Adipose tissue (tissue), 3 donors: ENCODE measurements around the gene TTF1. TPM values are rescaled to one million over a fixed set of nuclear protein-coding genes. Genes with fewer than 3 reads are reported as not detected.

Experiments
- H3K27ac ChIP-seq: one replicate; pipeline ENCODE4 v1.5.1; 2013; ENCODE audit warnings: low read depth, low read length
- WGBS, 3 donors: extraction: QIAGEN DNeasy Blood & Tissue Kit; methylation state at CpG; one replicate each; pipeline ENCODE4 v1.1.7; 2013; 5-methylcytosine and 5-hydroxymethylcytosine counted together
- polyA plus RNA-seq, 3 donors: library from polyadenylated mRNA; stranded (reverse); fragments of 200-250 nt; gene quantifications; one replicate each; pipeline ENCODE4 v1.2.3, GENCODE V29; 2013
- donor health status: healthy with polysubstance abuse.
- donor health status: Bipolar disorder and iron deficiency.
- donor health status: healthy.

TTF1 gene
- polyA plus RNA-seq, 3 donors = 8.8 to 11.5 (median 11.3) TPM

DNA sequence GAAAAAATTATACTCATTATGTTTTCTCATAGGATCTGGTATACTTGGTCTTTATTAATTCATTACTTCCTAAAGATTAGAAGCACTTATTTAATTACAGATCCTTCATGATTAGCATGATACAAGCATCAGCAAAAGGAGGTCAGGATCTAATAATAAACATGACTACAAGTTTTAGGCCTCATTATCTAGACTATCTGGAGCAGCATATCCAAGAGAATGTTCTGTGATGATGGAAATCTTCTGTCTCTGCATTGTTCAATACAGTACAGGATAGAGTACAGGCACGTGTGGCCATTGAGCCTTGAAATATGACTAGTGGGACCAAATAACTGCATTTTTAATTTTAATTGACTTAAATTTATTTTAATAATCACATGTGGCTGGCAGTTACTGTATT lies 73.1 kb downstream of the TTF1 start:
- 91 to 94% (median 92%) methylated on average over 1 of the region's 1 CpG for WGBS, 3 donors
- H3K27ac ChIP-seq = no peak overlapping the region

DNA sequence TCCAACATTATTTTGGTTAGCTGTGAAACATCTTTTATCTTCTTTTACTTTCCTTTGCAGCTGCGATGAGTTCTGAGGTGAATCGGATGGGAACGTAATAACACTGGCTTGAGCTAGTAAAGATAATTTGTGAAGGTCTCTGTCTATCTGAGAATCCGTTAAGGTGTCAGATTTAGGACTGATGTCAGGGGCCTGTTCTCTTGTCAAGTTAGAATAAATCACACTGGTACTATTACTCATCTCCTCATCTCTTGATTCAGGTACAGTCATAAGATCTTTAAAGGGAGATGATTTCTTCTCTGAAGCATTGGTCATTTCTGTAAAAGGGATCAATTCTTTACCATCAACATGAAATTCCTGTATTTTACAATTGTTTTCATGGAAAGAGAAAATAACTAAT lies 78.1 kb downstream of the TTF1 start:
- 97 to 98% (median 97%) methylated on average over 4 of the region's 4 CpGs for WGBS, 3 donors

DNA sequence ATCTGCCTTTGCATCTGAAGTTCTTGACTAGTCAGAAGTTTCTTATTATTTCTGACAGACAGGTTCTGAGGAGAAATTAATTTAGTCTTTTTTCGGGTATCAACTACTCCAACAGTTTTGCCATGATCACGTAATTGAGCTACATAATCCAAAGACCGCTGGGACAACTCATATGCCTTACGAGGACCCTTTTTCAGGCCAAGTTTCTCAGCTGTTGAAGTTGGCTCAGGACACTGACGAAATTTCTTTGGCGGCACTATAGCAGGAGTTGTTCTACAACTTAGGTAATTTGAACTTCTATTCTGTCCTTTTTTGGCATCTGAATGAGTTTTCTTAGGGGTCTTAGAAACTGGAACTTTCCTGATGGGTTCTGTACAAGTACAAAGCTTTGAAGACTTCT lies 79.1 kb downstream of the TTF1 start:
- 94 to 99% (median 97%) methylated on average over 6 of the region's 6 CpGs for WGBS, 3 donors
- H3K27ac ChIP-seq = no peak overlapping the region

More for the DNA sequence above, 78.1 kb downstream of the TTF1 start:
- H3K27ac ChIP-seq = no peak overlapping the region

Other genes starting within 250 kb of the TTF1 start
- under 1 TPM; 0.55 to 0.79 (median 0.67) TPM for gene NTNG2, start 244.8 kb downstream of the TTF1 start, polyA plus RNA-seq
- 10 to 100 TPM in 2 of 3 donors, 1 to 10 TPM in 1; 9.0 to 17.1 (median 15.1) TPM for gene SETX, start 51.9 kb downstream of the TTF1 start, polyA plus RNA-seq
- gene CFAP77, start 3.4 kb upstream of the TTF1 start, polyA plus RNA-seq = not detected
- not detected for gene BARHL1, start 175.8 kb upstream of the TTF1 start, polyA plus RNA-seq